ENCODE measurements around the gene TLX3.
A peak's percentile ranks its signal among the peaks of the same experiment; 100 is the strongest.
"Not testable (repeated sequence)": the region's sequence is repeated elsewhere in the genome, so short reads cannot be mapped to it uniquely, and the experiment has no call there.

TLX3 gene

GRCh38 chr5:171288066-171288465 is 21.0 kb upstream of the TLX3 start:
- Mint-ChIP-seq H3K27me3 (peaks cover 3% of the 10 kb centered on the region), H3K36me3 (ENCODE audit: low read depth) (no peaks in the 10 kb centered on the region), H3K4me3 (no peak overlapping the region), H3K27ac (no peak overlapping the region), H3K4me1 (ENCODE audit: low read depth) (no peaks in the 10 kb centered on the region), H3K9me3 (no peaks in the 10 kb centered on the region)
- intact Hi-C loops (cut with micrococcal nuclease): no loop called here

GRCh38 chr5:171291371-171291770 is 17.7 kb upstream of the TLX3 start:
- intact Hi-C loops (cut with micrococcal nuclease): no loop called here
- Mint-ChIP-seq H3K4me1 (ENCODE audit: low read depth) (no peaks in the 10 kb centered on the region), H3K36me3 (ENCODE audit: low read depth) (no peaks in the 10 kb centered on the region), H3K27ac (no peak overlapping the region), H3K27me3 (peaks cover 3% of the 10 kb centered on the region), H3K4me3 (no peak overlapping the region), H3K9me3 (no peaks in the 10 kb centered on the region)

GRCh38 chr5:171295299-171295698 is 13.7 kb upstream of the TLX3 start:
- no peak overlapping the region for H3K27ac Mint-ChIP-seq
- no peak overlapping the region for H3K4me3 Mint-ChIP-seq
- H3K9me3 Mint-ChIP-seq: no peaks in the 10 kb centered on the region
- H3K27me3 Mint-ChIP-seq: peaks cover 3% of the 10 kb centered on the region
- H3K36me3 Mint-ChIP-seq (ENCODE audit: low read depth): no peaks in the 10 kb centered on the region
- no peaks in the 10 kb centered on the region for H3K4me1 Mint-ChIP-seq (ENCODE audit: low read depth)
- intact Hi-C loops (cut with micrococcal nuclease): no loop called here

- intact Hi-C loops (cut with micrococcal nuclease): no loop called here
- Mint-ChIP-seq H3K4me3 (no peak overlapping the region), H3K36me3 (ENCODE audit: low read depth) (no peaks in the 10 kb centered on the region), H3K27ac (no peak overlapping the region), H3K4me1 (ENCODE audit: low read depth) (no peaks in the 10 kb centered on the region), H3K9me3 (no peaks in the 10 kb centered on the region), H3K27me3 (peaks cover 3% of the 10 kb centered on the region)
Observed at GRCh38 chr5:171295801-171296200, 13.2 kb upstream of the TLX3 start.

- H3K4me3 Mint-ChIP-seq; H3K9me3 Mint-ChIP-seq; H3K27ac Mint-ChIP-seq; H3K27me3 Mint-ChIP-seq; H3K36me3 Mint-ChIP-seq (ENCODE audit: low read depth); intact Hi-C loops (cut with micrococcal nuclease); H3K4me1 Mint-ChIP-seq (ENCODE audit: low read depth): not testable (repeated sequence)
Observed at GRCh38 chr5:171297941-171298340, 11.1 kb upstream of the TLX3 start.

GRCh38 chr5:171299228-171299627 is 9.8 kb upstream of the TLX3 start:
- no peak overlapping the region for H3K4me3 Mint-ChIP-seq

GRCh38 chr5:171299851-171300250 is 9.2 kb upstream of the TLX3 start:
- Mint-ChIP-seq H3K27me3 (peaks cover 20% of the 10 kb centered on the region), H3K27ac (no peak overlapping the region), H3K36me3 (ENCODE audit: low read depth) (no peaks in the 10 kb centered on the region), H3K4me1 (ENCODE audit: low read depth) (no peaks in the 10 kb centered on the region), H3K9me3 (no peaks in the 10 kb centered on the region), H3K4me3 (no peak overlapping the region)
- intact Hi-C loops (cut with micrococcal nuclease): no loop called here

More at GRCh38 chr5:171299228-171299627, 9.8 kb upstream of the TLX3 start:
- Mint-ChIP-seq H3K4me1 (ENCODE audit: low read depth) (no peaks in the 10 kb centered on the region), H3K27me3 (peaks cover 14% of the 10 kb centered on the region), H3K27ac (no peak overlapping the region), H3K9me3 (no peaks in the 10 kb centered on the region), H3K36me3 (ENCODE audit: low read depth) (no peaks in the 10 kb centered on the region)
- intact Hi-C loops (cut with micrococcal nuclease): no loop called here

- no peaks in the 10 kb centered on the region for H3K36me3 Mint-ChIP-seq (ENCODE audit: low read depth)
- H3K27me3 Mint-ChIP-seq: peaks cover 25% of the 10 kb centered on the region
- H3K27ac Mint-ChIP-seq: no peak overlapping the region
- intact Hi-C loops (cut with micrococcal nuclease): no loop called here
- no peak overlapping the region for H3K4me3 Mint-ChIP-seq
- no peaks in the 10 kb centered on the region for H3K9me3 Mint-ChIP-seq
- H3K4me1 Mint-ChIP-seq (ENCODE audit: low read depth): no peaks in the 10 kb centered on the region
Observed at GRCh38 chr5:171300358-171300757, 8.7 kb upstream of the TLX3 start.

GRCh38 chr5:171306166-171306565 is 2.9 kb upstream of the TLX3 start:
- H3K9me3 Mint-ChIP-seq: no peaks in the 10 kb centered on the region
- intact Hi-C loops (cut with micrococcal nuclease): no loop called here
- H3K36me3 Mint-ChIP-seq (ENCODE audit: low read depth): no peaks in the 10 kb centered on the region
- H3K27ac Mint-ChIP-seq: no peak overlapping the region
- H3K27me3 Mint-ChIP-seq: peaks cover 83% of the 10 kb centered on the region
- peaks cover 17% of the 10 kb centered on the region for H3K4me1 Mint-ChIP-seq (ENCODE audit: low read depth)
- H3K4me3 Mint-ChIP-seq: no peak overlapping the region

- H3K27ac Mint-ChIP-seq: no peak overlapping the region
- H3K36me3 Mint-ChIP-seq (ENCODE audit: low read depth): no peaks in the 10 kb centered on the region
- H3K27me3 Mint-ChIP-seq: peaks cover 89% of the 10 kb centered on the region
- intact Hi-C loops (cut with micrococcal nuclease): no loop called here
- no peaks in the 10 kb centered on the region for H3K9me3 Mint-ChIP-seq
- H3K4me1 Mint-ChIP-seq (ENCODE audit: low read depth): peaks cover 20% of the 10 kb centered on the region
- no peak overlapping the region for H3K4me3 Mint-ChIP-seq
Observed at GRCh38 chr5:171306781-171307591, 2.1 kb upstream of the TLX3 start.

GRCh38 chr5:171307789-171308452 is 1.1 kb upstream of the TLX3 start:
- intact Hi-C loops (cut with micrococcal nuclease): no loop called here
- Mint-ChIP-seq H3K4me1 (ENCODE audit: low read depth) (peaks cover 29% of the 10 kb centered on the region), H3K36me3 (ENCODE audit: low read depth) (no peaks in the 10 kb centered on the region), H3K27ac (no peak overlapping the region), H3K27me3 (peaks cover 96% of the 10 kb centered on the region), H3K9me3 (no peaks in the 10 kb centered on the region), H3K4me3 (no peak overlapping the region)

GRCh38 chr5:171309276-171310211 is 496 bp downstream of the TLX3 start:
- H3K9me3 Mint-ChIP-seq: no peaks in the 10 kb centered on the region
- no peak overlapping the region for H3K27ac Mint-ChIP-seq
- peaks cover 98% of the 10 kb centered on the region for H3K27me3 Mint-ChIP-seq
- H3K36me3 Mint-ChIP-seq (ENCODE audit: low read depth): no peaks in the 10 kb centered on the region
- peaks cover 43% of the 10 kb centered on the region for H3K4me1 Mint-ChIP-seq (ENCODE audit: low read depth)
- H3K4me3 Mint-ChIP-seq: no peak overlapping the region
- intact Hi-C loops (cut with micrococcal nuclease): no loop called here

- no peak overlapping the region for H3K27ac Mint-ChIP-seq
- H3K4me3 Mint-ChIP-seq: peak overlapping the region; percentile 21
- H3K9me3 Mint-ChIP-seq: no peaks in the 10 kb centered on the region
- H3K4me1 Mint-ChIP-seq (ENCODE audit: low read depth): peaks cover 48% of the 10 kb centered on the region
- no peaks in the 10 kb centered on the region for H3K36me3 Mint-ChIP-seq (ENCODE audit: low read depth)
- peaks cover 98% of the 10 kb centered on the region for H3K27me3 Mint-ChIP-seq
- intact Hi-C loops (cut with micrococcal nuclease): no loop called here
Observed at GRCh38 chr5:171310212-171310818, 1.3 kb downstream of the TLX3 start.
